HEK293T (cell line): Measurements from ENCODE around the gene SLC8A1.

ENCODE experiments used
- BHLHE40 ChIP-seq: fragments of 450-650 bp; IDR thresholded peaks from 2 replicates; pipeline ENCODE4 v1.6.1; 2016; ENCODE audit warnings: mild to moderate bottlenecking, moderate library complexity, borderline replicate concordance
- FOXA1 ChIP-seq: fragments of 450-650 bp; IDR thresholded peaks from 2 replicates; pipeline ENCODE4 v1.6.1; 2016; ENCODE audit warnings: mild to moderate bottlenecking
- FOXM1 ChIP-seq: fragments of 450-650 bp; IDR thresholded peaks from 2 replicates; pipeline ENCODE4 v1.6.1; 2017; ENCODE audit warnings: mild to moderate bottlenecking, borderline replicate concordance
- L3MBTL2 ChIP-seq: fragments of 450-650 bp; conservative IDR thresholded peaks from 2 replicates; pipeline ENCODE4 v1.6.1; 2016; ENCODE audit warnings: mild to moderate bottlenecking
- LEF1 ChIP-seq: fragments of 450-650 bp; IDR thresholded peaks from 2 replicates; pipeline ENCODE4 v1.6.1; 2017; ENCODE audit warnings: mild to moderate bottlenecking, borderline replicate concordance
- SP1 ChIP-seq: fragments of 450-650 bp; IDR thresholded peaks from 2 replicates; pipeline ENCODE4 v1.6.1; 2017

DNA sequence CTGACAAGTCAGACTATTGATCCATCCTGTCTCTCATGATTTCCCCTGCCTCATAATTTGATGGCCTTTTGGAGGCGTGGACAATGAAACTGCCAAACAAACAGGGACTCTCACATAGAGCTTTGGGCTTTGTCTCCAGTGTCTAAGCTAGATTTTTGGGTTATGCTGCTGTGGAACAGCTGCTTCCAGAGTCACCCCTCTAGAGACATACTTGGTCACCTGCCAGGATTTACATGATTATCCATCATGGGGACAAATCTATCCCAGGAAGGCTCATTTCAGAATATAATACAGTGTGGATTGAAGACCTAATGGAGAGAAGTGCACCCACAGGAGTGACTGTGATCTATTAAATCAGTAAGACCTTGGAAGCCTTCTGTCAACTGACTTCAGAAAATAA lies 159.6 kb downstream of the SLC8A1 start:
- no peak for TF ChIP-seq SP1
- no peak for TF ChIP-seq L3MBTL2
- TF ChIP-seq FOXM1, result no peak
- no peak for TF ChIP-seq FOXA1
- no peak for TF ChIP-seq LEF1
- no peak for TF ChIP-seq BHLHE40
